Effector memory CD4-positive, alpha-beta T cell (primary cell): ENCODE measurements around the gene AKR7A3.

Source experiments
- DNase-seq, 3 donors: peaks; one replicate each; pipeline ENCODE4 v3.0.0-alpha.2; 2020
- H3K27ac ChIP-seq: 2 replicates; pipeline ENCODE4 v1.7.0; 2013; ENCODE audit warnings: mild to moderate bottlenecking, low read length, moderate library complexity; ENCODE audit not compliant: insufficient read depth, poor library complexity, severe bottlenecking
- H3K27me3 ChIP-seq: replicated peaks from 2 replicates; pipeline ENCODE4 v1.7.0; 2013; ENCODE audit warnings: mild to moderate bottlenecking, low read length; ENCODE audit not compliant: insufficient read depth, control insufficient read depth, poor library complexity, severe bottlenecking
- H3K36me3 ChIP-seq: 2 replicates; pipeline ENCODE4 v1.7.0; 2013; ENCODE audit warnings: mild to moderate bottlenecking, low read length, moderate library complexity; ENCODE audit not compliant: control insufficient read depth, insufficient read depth
- H3K4me1 ChIP-seq: 2 replicates; pipeline ENCODE4 v1.7.0; 2013; ENCODE audit warnings: low read length, mild to moderate bottlenecking; ENCODE audit not compliant: control insufficient read depth, insufficient read depth, poor library complexity, severe bottlenecking
- H3K4me3 ChIP-seq: 2 replicates; pipeline ENCODE4 v1.7.0; 2013; ENCODE audit warnings: low read length, low read depth, mild to moderate bottlenecking; ENCODE audit not compliant: insufficient read depth, poor library complexity, severe bottlenecking
- H3K9me3 ChIP-seq: 2 replicates; pipeline ENCODE4 v1.7.0; 2013; ENCODE audit warnings: mild to moderate bottlenecking, low read length, moderate library complexity; ENCODE audit not compliant: control insufficient read depth

Gene AKR7A3

DNA sequence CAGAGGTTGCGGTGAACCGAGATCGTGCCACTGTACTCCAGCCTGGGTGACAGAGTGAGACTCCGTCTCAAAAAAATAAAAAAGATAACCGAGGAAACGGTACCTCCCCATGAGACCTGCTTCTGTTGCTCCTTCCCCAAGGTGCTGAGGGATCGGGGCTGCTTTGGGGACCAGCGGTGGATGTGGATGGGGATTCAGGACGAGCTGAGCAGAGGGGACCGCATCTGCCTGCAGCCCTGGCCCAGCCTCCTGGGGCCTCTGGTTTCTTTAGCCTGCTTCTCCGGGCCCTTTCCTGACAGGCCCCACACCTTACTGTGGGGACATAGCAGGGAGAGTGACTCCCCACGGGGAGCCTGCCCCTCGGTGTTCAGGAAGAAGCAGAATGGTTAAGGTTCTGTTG, 40.6 kb upstream of the AKR7A3 start:
- H3K27ac ChIP-seq: no peak overlapping the region

DNA sequence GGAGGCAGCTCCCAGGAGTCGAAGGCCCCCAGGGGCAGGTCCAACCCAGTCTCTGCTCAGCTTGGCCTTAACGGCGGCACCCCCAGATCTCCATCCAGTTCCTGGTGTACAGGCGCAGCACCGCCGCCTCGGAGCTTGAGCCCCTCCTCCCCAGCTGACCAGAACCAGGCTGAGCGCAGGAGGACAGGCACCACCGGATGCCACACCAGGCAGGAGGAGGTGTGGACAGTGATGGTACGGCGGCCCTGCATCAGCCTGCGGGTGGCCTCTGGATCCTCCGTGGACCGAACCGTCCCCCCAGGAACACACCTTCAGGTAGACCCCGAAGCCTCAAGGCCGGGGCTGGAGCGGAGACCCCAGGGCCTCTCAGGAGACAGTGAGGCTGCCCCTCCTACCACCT, 39.9 kb upstream of the AKR7A3 start:
- DNase-seq: no peak
- H3K27me3 ChIP-seq: no peaks in the 10 kb centered on the region
- H3K9me3 ChIP-seq: no peaks in the 10 kb centered on the region
- no peaks in the 10 kb centered on the region for H3K4me1 ChIP-seq
- no peak overlapping the region for H3K4me3 ChIP-seq
- H3K27ac ChIP-seq: no peak overlapping the region
- peaks cover 6% of the 10 kb centered on the region for H3K36me3 ChIP-seq

More for the DNA sequence above, 40.6 kb upstream of the AKR7A3 start:
- no peak for DNase-seq
- H3K4me1 ChIP-seq: no peaks in the 10 kb centered on the region
- peaks cover 6% of the 10 kb centered on the region for H3K36me3 ChIP-seq
- H3K27me3 ChIP-seq: no peaks in the 10 kb centered on the region
- no peaks in the 10 kb centered on the region for H3K9me3 ChIP-seq
- no peak overlapping the region for H3K4me3 ChIP-seq

DNA sequence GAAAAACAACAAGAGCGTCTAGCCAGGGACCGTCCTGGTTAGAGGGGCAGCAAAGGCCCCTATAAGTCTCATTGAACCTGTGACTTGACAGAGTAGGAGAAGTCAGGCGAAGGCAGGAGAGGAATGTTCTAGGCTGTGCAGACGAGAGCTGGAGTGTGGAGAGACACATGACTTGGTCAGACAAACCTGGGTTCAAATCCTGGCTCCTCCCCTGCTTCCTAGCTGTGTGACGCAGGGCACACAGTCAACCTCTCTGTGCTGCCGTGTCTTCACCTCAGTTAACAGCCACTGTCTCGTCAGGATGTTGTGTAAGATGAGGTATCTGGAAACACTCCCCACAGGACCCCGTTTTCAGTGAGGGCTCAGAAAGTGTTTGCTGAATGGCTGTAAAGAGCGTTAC, 39.2 kb upstream of the AKR7A3 start:
- Histone ChIP-seq H3K4me3 (no peak overlapping the region), H3K9me3 (no peaks in the 10 kb centered on the region), H3K36me3 (peaks cover 6% of the 10 kb centered on the region), H3K27me3 (no peaks in the 10 kb centered on the region), H3K27ac (no peak overlapping the region), H3K4me1 (no peaks in the 10 kb centered on the region)
- DNase-seq: no peak

DNA sequence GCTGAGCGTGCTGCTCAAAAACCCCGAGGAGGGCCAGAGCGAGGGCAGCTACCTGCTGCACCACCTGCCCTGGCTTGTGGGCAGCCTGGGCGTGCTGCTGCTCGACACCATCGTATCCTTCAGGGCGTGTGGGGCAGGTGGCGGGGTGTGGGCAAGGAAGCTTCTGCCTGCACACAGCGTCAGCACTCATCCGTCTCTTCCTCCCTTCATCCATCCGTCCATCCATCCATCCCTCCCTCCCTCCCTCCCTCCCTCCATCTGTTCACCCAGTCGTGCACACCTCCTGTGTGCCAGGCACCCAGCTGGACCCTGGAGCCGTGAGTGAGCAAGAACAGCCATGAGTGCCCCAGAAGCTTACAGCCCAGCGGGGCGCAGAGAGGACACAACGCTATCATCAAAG, 38.7 kb upstream of the AKR7A3 start:
- Histone ChIP-seq H3K4me1 (no peaks in the 10 kb centered on the region), H3K27ac (no peak overlapping the region), H3K9me3 (no peaks in the 10 kb centered on the region), H3K27me3 (no peaks in the 10 kb centered on the region), H3K36me3 (peaks cover 6% of the 10 kb centered on the region), H3K4me3 (no peak overlapping the region)
- no peak for DNase-seq

DNA sequence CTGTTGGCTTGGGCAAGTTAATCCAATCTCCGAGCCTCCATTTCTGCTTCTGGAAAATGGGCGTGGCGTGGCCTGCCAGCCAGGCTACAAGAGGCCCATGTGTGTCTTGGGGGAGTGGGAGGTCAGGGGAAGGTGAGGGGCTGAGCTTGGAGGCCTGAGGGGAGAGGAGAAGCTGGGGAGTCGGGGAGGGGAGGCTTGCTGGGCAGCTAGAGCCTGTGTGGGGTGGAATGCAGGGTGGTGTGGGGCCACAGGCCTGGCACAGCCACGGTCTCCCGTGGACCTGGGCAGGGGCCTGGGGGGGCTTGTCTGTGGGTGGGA, 38.1 kb upstream of the AKR7A3 start:
- no peak for DNase-seq
- no peak overlapping the region for H3K27ac ChIP-seq
- H3K4me1 ChIP-seq: no peaks in the 10 kb centered on the region
- H3K27me3 ChIP-seq: no peaks in the 10 kb centered on the region
- no peaks in the 10 kb centered on the region for H3K9me3 ChIP-seq
- H3K4me3 ChIP-seq: no peak overlapping the region
- peaks cover 10% of the 10 kb centered on the region for H3K36me3 ChIP-seq

DNA sequence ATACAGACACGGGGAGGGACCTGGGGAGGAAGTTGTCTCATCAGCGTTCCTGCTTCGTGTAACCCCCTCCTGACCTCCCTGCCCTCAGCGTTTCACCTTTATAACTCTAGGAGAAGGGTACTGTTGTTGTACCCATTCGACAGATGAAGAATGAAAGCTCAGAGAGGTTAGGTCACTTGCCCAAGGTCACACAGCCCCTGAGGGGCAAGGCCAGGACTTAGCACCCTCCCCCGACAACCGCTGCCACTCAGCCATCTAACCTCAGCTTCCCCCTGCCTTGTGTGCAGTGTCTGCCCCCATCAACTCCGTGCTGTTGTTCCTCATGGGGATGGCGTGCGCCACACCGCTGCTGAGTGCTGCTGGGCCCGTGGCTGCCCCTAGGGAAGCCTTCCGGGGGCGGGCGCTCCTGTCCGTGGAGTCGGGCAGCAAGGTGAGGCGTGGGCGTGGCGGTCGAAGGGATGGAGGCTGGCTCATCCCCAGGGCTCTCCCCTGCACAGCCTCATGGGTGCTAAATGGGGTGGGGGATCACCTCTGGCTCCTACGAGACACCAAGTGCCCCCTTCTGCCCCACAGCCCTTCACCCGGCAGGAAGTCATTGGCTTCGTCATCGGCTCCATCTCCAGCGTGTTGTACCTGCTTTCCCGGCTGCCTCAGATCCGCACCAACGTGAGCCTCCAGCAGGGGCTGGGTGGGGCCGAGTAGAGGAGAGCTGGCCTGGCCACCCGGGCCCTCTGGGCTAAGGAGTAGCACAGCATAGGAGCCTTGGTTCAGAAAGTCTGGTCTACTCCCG, 37.6 kb upstream of the AKR7A3 start:
- H3K36me3 ChIP-seq: peaks cover 10% of the 10 kb centered on the region
- DNase-seq: no peak
- H3K9me3 ChIP-seq: no peaks in the 10 kb centered on the region
- H3K27me3 ChIP-seq: no peaks in the 10 kb centered on the region
- no peak overlapping the region for H3K27ac ChIP-seq
- no peak overlapping the region for H3K4me3 ChIP-seq
- no peaks in the 10 kb centered on the region for H3K4me1 ChIP-seq

DNA sequence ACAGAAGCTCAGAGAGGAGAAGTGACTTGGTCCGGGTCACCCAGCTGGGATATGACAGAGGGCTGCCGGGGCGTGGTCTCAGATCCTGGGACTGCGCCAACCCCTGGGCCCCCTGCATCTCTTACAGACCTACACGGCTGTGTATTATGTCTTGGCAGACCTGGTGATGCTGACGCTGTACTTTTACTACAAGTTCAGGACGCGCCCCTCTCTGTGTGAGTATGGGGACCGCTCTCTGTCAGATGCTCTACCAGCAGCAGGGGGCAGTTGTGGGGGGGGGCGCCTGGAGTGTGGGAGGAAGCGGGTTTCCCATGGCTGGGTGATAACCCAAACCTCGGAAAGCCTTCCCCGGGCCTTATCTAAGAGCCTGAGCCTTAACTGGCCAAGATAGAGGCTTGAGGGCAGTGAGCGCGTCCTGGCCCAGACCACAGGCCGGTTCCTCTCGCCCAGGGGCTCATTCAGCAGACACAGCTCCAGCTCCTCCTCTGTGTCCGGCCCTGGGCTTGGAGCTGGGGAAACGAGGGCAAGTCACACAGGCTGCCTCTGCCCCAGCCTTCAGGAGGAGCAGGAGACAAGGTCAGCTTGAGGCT, 36.9 kb upstream of the AKR7A3 start:
- H3K36me3 ChIP-seq: peaks cover 10% of the 10 kb centered on the region
- no peak overlapping the region for H3K27ac ChIP-seq
- H3K4me3 ChIP-seq: no peak overlapping the region
- DNase-seq: no peak
- H3K4me1 ChIP-seq: no peaks in the 10 kb centered on the region
- no peaks in the 10 kb centered on the region for H3K9me3 ChIP-seq
- H3K27me3 ChIP-seq: no peaks in the 10 kb centered on the region

DNA sequence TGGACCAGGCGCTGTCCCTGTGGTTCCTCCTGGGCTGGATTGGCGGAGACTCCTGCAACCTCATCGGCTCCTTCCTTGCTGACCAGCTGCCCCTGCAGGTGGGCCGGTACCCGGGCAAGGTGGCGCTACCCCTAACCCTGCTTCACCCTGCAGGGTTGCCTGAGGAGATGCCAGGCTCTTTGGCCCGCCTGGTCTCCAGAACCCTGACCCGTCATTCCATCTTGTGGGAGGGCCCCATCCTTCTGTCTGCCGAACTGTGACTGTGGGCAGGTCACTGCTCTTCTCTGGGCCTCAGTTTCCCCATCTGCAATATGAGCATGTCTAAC, 36.1 kb upstream of the AKR7A3 start:
- no peak for DNase-seq
- peaks cover 10% of the 10 kb centered on the region for H3K36me3 ChIP-seq
- H3K27me3 ChIP-seq: no peaks in the 10 kb centered on the region
- no peak overlapping the region for H3K4me3 ChIP-seq
- H3K9me3 ChIP-seq: no peaks in the 10 kb centered on the region
- H3K27ac ChIP-seq: no peak overlapping the region
- H3K4me1 ChIP-seq: no peaks in the 10 kb centered on the region

DNA sequence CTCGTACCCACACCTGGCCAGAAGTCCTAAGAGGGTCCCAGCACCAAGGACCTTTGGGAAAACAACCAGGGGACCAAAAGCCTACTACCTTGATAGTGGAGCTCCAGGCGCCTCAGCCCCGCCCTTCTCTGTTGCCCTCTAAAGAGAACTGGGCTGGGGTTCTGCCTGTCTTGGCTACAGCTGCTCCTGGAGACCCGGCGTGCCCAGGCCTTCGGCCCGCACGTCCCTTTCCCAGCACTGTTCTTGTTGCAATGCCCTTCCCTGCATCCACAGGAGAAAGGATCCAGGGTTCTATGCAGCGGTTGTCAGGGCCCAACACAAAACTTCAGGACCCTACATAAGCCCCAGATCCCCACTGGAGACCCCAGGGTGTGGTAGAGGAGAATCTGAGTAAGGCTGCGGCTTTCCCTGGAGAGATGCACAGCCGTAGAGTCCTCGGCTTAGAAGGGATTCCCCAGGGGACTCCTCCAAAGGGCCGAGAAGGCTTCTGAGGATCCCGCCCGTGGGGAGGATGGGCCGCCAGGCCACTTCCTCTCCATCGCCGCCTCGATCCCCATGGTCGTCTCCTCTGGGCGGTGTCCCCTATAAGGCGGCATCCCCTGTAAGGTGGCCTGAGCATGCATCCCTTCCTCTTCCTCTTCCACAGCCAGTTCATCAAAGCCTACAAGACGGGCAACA, 35.6 kb upstream of the AKR7A3 start:
- no peaks in the 10 kb centered on the region for H3K27me3 ChIP-seq
- H3K4me1 ChIP-seq: no peaks in the 10 kb centered on the region
- no peak overlapping the region for H3K4me3 ChIP-seq
- peaks cover 10% of the 10 kb centered on the region for H3K36me3 ChIP-seq
- H3K27ac ChIP-seq: no peak overlapping the region
- H3K9me3 ChIP-seq: no peaks in the 10 kb centered on the region
- DNase-seq: no peak

DNA sequence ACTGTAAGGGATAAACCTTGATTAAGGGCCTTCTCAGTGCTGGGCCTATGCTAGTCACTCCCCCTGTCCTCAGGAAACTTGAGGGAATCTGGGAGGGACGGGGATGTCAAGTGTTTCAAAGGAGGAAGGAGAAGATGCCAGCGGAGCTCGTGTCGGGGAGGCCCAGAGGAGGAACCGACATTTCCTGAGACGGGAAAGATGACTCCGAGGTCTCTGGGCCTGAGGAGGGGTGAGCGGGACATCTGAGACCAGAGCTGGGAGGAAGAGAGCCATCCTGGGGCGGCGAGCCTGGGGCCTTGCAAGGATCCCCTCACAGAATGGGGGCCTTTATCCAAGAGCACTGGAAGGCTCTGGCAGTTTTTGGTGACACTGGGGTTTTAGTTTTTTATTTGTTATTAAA, 33.9 kb upstream of the AKR7A3 start:
- Histone ChIP-seq H3K4me1 (no peaks in the 10 kb centered on the region), H3K36me3 (peaks cover 6% of the 10 kb centered on the region)

More for the DNA sequence above, 33.9 kb upstream of the AKR7A3 start:
- Histone ChIP-seq H3K4me3 (no peak overlapping the region), H3K27me3 (no peaks in the 10 kb centered on the region), H3K27ac (no peak overlapping the region), H3K9me3 (no peaks in the 10 kb centered on the region)
- DNase-seq: no peak
